Parathyroid adenoma (tissue), 2 donors: ENCODE data around the gene PRR20G.

ENCODE experiments used
- H2AFZ ChIP-seq: fragments of 300-600 bp; sonication (generic); one replicate; pipeline ENCODE4 v1.7.0; 2017; ENCODE audit warnings: antibody characterized with exemption, mild to moderate bottlenecking
- H3K27ac ChIP-seq: fragments of 300-600 bp; sonication (generic); one replicate; pipeline ENCODE4 v1.7.0; 2017
- H3K27me3 ChIP-seq: fragments of 300-600 bp; sonication (generic); one replicate; pipeline ENCODE4 v1.7.0; 2017; ENCODE audit warnings: low read length; ENCODE audit not compliant: control insufficient read depth, insufficient read depth
- H3K36me3 ChIP-seq: fragments of 300-600 bp; sonication (generic); one replicate; pipeline ENCODE4 v1.7.0; 2017; ENCODE audit warnings: low read length; ENCODE audit not compliant: control insufficient read depth, insufficient read depth
- H3K4me1 ChIP-seq: fragments of 300-600 bp; sonication (generic); one replicate; pipeline ENCODE4 v1.7.0; 2017; ENCODE audit warnings: control low read depth
- H3K4me2 ChIP-seq: fragments of 300-600 bp; sonication (generic); one replicate; pipeline ENCODE4 v1.7.0; 2017; ENCODE audit warnings: low read length
- H3K4me3 ChIP-seq: fragments of 300-600 bp; sonication (generic); one replicate; pipeline ENCODE4 v1.7.0; 2017; ENCODE audit warnings: low read depth, low read length
- H3K79me2 ChIP-seq: fragments of 300-600 bp; sonication (generic); one replicate; pipeline ENCODE4 v1.7.0; 2017; ENCODE audit warnings: control low read depth
- H3K9ac ChIP-seq: fragments of 300-600 bp; sonication (generic); one replicate; pipeline ENCODE4 v1.7.0; 2017; ENCODE audit warnings: mild to moderate bottlenecking
- H3K9me3 ChIP-seq: fragments of 300-600 bp; sonication (generic); one replicate; pipeline ENCODE4 v1.7.0; 2017; ENCODE audit warnings: low read length; ENCODE audit not compliant: control insufficient read depth
- CTCF ChIP-seq: fragments of 300-600 bp; sonication (generic); IDR thresholded peaks from one replicate; pipeline ENCODE4 v1.7.0; 2017; ENCODE audit warnings: antibody characterized with exemption, mild to moderate bottlenecking
- donor health status: primary hyperparathyroidism.

Gene PRR20G

GRCh38 chr3:127284258-127284657 lies 3.6 kb downstream of the PRR20G start:
- no peaks in the 10 kb centered on the region for H3K9me3 ChIP-seq
- no peaks in the 10 kb centered on the region for H3K27me3 ChIP-seq
- no peaks in the 10 kb centered on the region for H3K36me3 ChIP-seq
- H3K79me2 ChIP-seq: no peaks in the 10 kb centered on the region
- no peaks in the 10 kb centered on the region for H3K4me1 ChIP-seq
- no peak overlapping the region for H3K4me2 ChIP-seq
- TF ChIP-seq CTCF: no peak
- no peak overlapping the region for H3K4me3 ChIP-seq
- H3K27ac ChIP-seq: no peak overlapping the region
- no peak overlapping the region for H2AFZ ChIP-seq
- no peak overlapping the region for H3K9ac ChIP-seq

GRCh38 chr3:127277561-127277960 lies 10.3 kb downstream of the PRR20G start:
- Histone ChIP-seq H3K27ac (no peak overlapping the region), H3K9ac (no peak overlapping the region)

GRCh38 chr3:127276995-127277394 lies 10.9 kb downstream of the PRR20G start:
- no peaks in the 10 kb centered on the region for H3K79me2 ChIP-seq
- H3K4me2 ChIP-seq: no peak overlapping the region
- TF ChIP-seq CTCF: no peak
- no peak overlapping the region for H3K27ac ChIP-seq
- no peak overlapping the region for H3K9ac ChIP-seq
- no peak overlapping the region for H2AFZ ChIP-seq
- H3K9me3 ChIP-seq: no peaks in the 10 kb centered on the region
- H3K36me3 ChIP-seq: no peaks in the 10 kb centered on the region
- no peak overlapping the region for H3K4me3 ChIP-seq
- H3K4me1 ChIP-seq: no peaks in the 10 kb centered on the region
- no peaks in the 10 kb centered on the region for H3K27me3 ChIP-seq

More at GRCh38 chr3:127277561-127277960, 10.3 kb downstream of the PRR20G start:
- Histone ChIP-seq H2AFZ (no peak overlapping the region), H3K4me2 (no peak overlapping the region), H3K36me3 (no peaks in the 10 kb centered on the region), H3K9me3 (no peaks in the 10 kb centered on the region), H3K4me3 (no peak overlapping the region), H3K4me1 (no peaks in the 10 kb centered on the region), H3K79me2 (no peaks in the 10 kb centered on the region), H3K27me3 (no peaks in the 10 kb centered on the region)
- TF ChIP-seq CTCF: no peak

- Histone ChIP-seq H3K79me2 (no peaks in the 10 kb centered on the region), H3K9ac (no peak overlapping the region), H3K27ac (no peak overlapping the region), H2AFZ (no peak overlapping the region), H3K4me1 (no peaks in the 10 kb centered on the region), H3K27me3 (no peaks in the 10 kb centered on the region), H3K9me3 (no peaks in the 10 kb centered on the region), H3K36me3 (no peaks in the 10 kb centered on the region), H3K4me2 (no peak overlapping the region), H3K4me3 (no peak overlapping the region)
- no peak for TF ChIP-seq CTCF
Observed at GRCh38 chr3:127276396-127276795, 11.4 kb downstream of the PRR20G start.

GRCh38 chr3:127275287-127275781 lies 12.5 kb downstream of the PRR20G start:
- H3K27me3 ChIP-seq: no peaks in the 10 kb centered on the region

More at GRCh38 chr3:127275287-127275781, 12.5 kb downstream of the PRR20G start:
- Histone ChIP-seq H2AFZ (no peak overlapping the region), H3K36me3 (no peaks in the 10 kb centered on the region), H3K4me3 (no peak overlapping the region), H3K9me3 (no peaks in the 10 kb centered on the region), H3K9ac (no peak overlapping the region), H3K4me2 (no peak overlapping the region), H3K27ac (no peak overlapping the region), H3K4me1 (no peaks in the 10 kb centered on the region), H3K79me2 (no peaks in the 10 kb centered on the region)
- no peak for TF ChIP-seq CTCF
